Measurements from ENCODE around the gene ZNF831. TPM values are rescaled to one million over a fixed set of nuclear protein-coding genes. Genes with fewer than 3 reads are reported as not detected.

ZNF831 gene
- total RNA-seq, 4 donors from 2014 or later, result 0.20 to 0.30 (median 0.24) TPM

GRCh38 chr20:59125332-59125731 lies 38.3 kb upstream of the ZNF831 start:
- H3K4me3 ChIP-seq (ENCODE audit: low read depth, poor library complexity, severe bottlenecking), result no peak overlapping the region
- no peak for TF ChIP-seq CTCF (IDR thresholded peaks at IDR 0.05)
- TF ChIP-seq POLR2A (IDR thresholded peaks at IDR 0.05), result no peak
- 88 to 90% methylated on average over 7 of the region's 7 CpGs for WGBS, 2 donors
- intact Hi-C loops (cut with DNase I; ENCODE audit: low total_unique reads), result no loop called here
- DNase-seq (ENCODE audit: low spot score in 2 of 2), result no peak

- DNase-seq (ENCODE audit: low spot score in 2 of 2), result peak in 1 of 2 donors; percentile 54
- WGBS, 2 donors, result 60 to 73% methylated on average over 7 of the region's 7 CpGs
- no peak overlapping the region for H3K4me3 ChIP-seq (ENCODE audit: low read depth, poor library complexity, severe bottlenecking)
- intact Hi-C loops (cut with DNase I; ENCODE audit: low total_unique reads), result no loop called here
- no peak for TF ChIP-seq CTCF (IDR thresholded peaks at IDR 0.05)
- no peak for TF ChIP-seq POLR2A (IDR thresholded peaks at IDR 0.05)
These were observed 37.8 kb upstream of the ZNF831 start for GRCh38 chr20:59125836-59126235.

- intact Hi-C loops (cut with DNase I; ENCODE audit: low total_unique reads), result no loop called here
- TF ChIP-seq POLR2A (IDR thresholded peaks at IDR 0.05) (no peak), CTCF (IDR thresholded peaks at IDR 0.05) (no peak)
These were observed 35.8 kb upstream of the ZNF831 start for GRCh38 chr20:59127839-59128238.

GRCh38 chr20:59131551-59132285 lies 31.9 kb upstream of the ZNF831 start:
- intact Hi-C loops (cut with DNase I; ENCODE audit: low total_unique reads), result no loop called here

More at GRCh38 chr20:59127839-59128238, 35.8 kb upstream of the ZNF831 start:
- 45 to 56% methylated on average over 6 of the region's 6 CpGs for WGBS, 2 donors
- DNase-seq (ENCODE audit: low spot score in 2 of 2), result no peak
- no peak overlapping the region for H3K4me3 ChIP-seq (ENCODE audit: low read depth, poor library complexity, severe bottlenecking)

GRCh38 chr20:59134182-59134581 lies 29.4 kb upstream of the ZNF831 start:
- intact Hi-C loops (cut with DNase I; ENCODE audit: low total_unique reads), result no loop called here

More at GRCh38 chr20:59131551-59132285, 31.9 kb upstream of the ZNF831 start:
- WGBS, 2 donors, result 65 to 69% methylated on average over 4 to 6 of the region's 6 CpGs
- DNase-seq (ENCODE audit: low spot score in 2 of 2), result no peak
- H3K4me3 ChIP-seq (ENCODE audit: low read depth, poor library complexity, severe bottlenecking), result no peak overlapping the region
- TF ChIP-seq CTCF (IDR thresholded peaks at IDR 0.05) (no peak), POLR2A (IDR thresholded peaks at IDR 0.05) (no peak)

More at GRCh38 chr20:59134182-59134581, 29.4 kb upstream of the ZNF831 start:
- TF ChIP-seq CTCF (IDR thresholded peaks at IDR 0.05) (no peak), POLR2A (IDR thresholded peaks at IDR 0.05) (no peak)
- 79 to 81% methylated on average over 5 of the region's 5 CpGs for WGBS, 2 donors
- no peak for DNase-seq (ENCODE audit: low spot score in 2 of 2)
- no peak overlapping the region for H3K4me3 ChIP-seq (ENCODE audit: low read depth, poor library complexity, severe bottlenecking)

Measured in lower leg skin (tissue), 4 donors.